GM21786 (cell line): ENCODE data around the gene NR1D2.
"Not testable (repeated sequence)": the region's sequence is repeated elsewhere in the genome, so short reads cannot be mapped to it uniquely, and the experiment has no call there.

ENCODE experiments used
- ATAC-seq: cut with Tn5 transposase; IDR thresholded peaks from one replicate; pipeline ENCODE4 v1.9.1; 2021; ENCODE audit not compliant: unreplicated experiment

NR1D2 gene

GRCh38 chr3:24002129-24002528, 57.0 kb downstream of the NR1D2 start:
- no peak for ATAC-seq

- no peak for ATAC-seq
These were observed 58.4 kb downstream of the NR1D2 start for GRCh38 chr3:24003466-24003865.

- peak; percentile 92 for ATAC-seq
These were observed 59.3 kb downstream of the NR1D2 start for GRCh38 chr3:24004171-24004938.

- ATAC-seq: no peak
These were observed 60.6 kb downstream of the NR1D2 start for GRCh38 chr3:24005669-24006068.

- ATAC-seq: not testable (repeated sequence)
These were observed 65.7 kb downstream of the NR1D2 start for GRCh38 chr3:24010834-24011233.

GRCh38 chr3:24012589-24013269, 67.6 kb downstream of the NR1D2 start:
- ATAC-seq: peak; percentile 68

GRCh38 chr3:24017305-24017704, 72.2 kb downstream of the NR1D2 start:
- ATAC-seq: no peak

- ATAC-seq: no peak
These were observed 73.9 kb downstream of the NR1D2 start for GRCh38 chr3:24018784-24019570.

GRCh38 chr3:24019585-24019984, 74.5 kb downstream of the NR1D2 start:
- no peak for ATAC-seq

- ATAC-seq: no peak
These were observed 75.1 kb downstream of the NR1D2 start for GRCh38 chr3:24020036-24020691.

GRCh38 chr3:24023197-24023596, 78.1 kb downstream of the NR1D2 start:
- no peak for ATAC-seq

GRCh38 chr3:24025805-24026204, 80.7 kb downstream of the NR1D2 start:
- ATAC-seq: no peak

- ATAC-seq: not testable (repeated sequence)
These were observed 81.6 kb downstream of the NR1D2 start for GRCh38 chr3:24026665-24027064.

GRCh38 chr3:24027946-24028345, 82.9 kb downstream of the NR1D2 start:
- ATAC-seq: no peak
